T-helper 1 cell (primary cell): ENCODE data around the gene NFKBIE.

Experiments
- DNase-seq, 5 donors: peaks; one replicate each; pipeline ENCODE4 v3.0.0-alpha.2; 2012 to 2020

The NFKBIE gene

GRCh38 chr6:44297063-44298038 lies 32.0 kb upstream of the NFKBIE start:
- peak in 3 of 5 donors; percentile 23 to 37 (median 33) for DNase-seq

GRCh38 chr6:44294832-44295791 lies 29.8 kb upstream of the NFKBIE start:
- no peak for DNase-seq

GRCh38 chr6:44292661-44293365 lies 27.5 kb upstream of the NFKBIE start:
- DNase-seq = no peak

GRCh38 chr6:44291841-44292240 lies 26.5 kb upstream of the NFKBIE start:
- DNase-seq = no peak

GRCh38 chr6:44289726-44290260 lies 24.4 kb upstream of the NFKBIE start:
- no peak for DNase-seq

GRCh38 chr6:44286747-44287146 lies 21.4 kb upstream of the NFKBIE start:
- no peak for DNase-seq

GRCh38 chr6:44286285-44286565 lies 20.9 kb upstream of the NFKBIE start:
- DNase-seq = no peak

GRCh38 chr6:44285552-44286284 lies 20.4 kb upstream of the NFKBIE start:
- DNase-seq = no peak

- DNase-seq = no peak
These were observed 19.5 kb upstream of the NFKBIE start for GRCh38 chr6:44284867-44285266.

GRCh38 chr6:44284121-44284520 lies 18.8 kb upstream of the NFKBIE start:
- DNase-seq = no peak

- DNase-seq = no peak
These were observed 13.7 kb upstream of the NFKBIE start for GRCh38 chr6:44278774-44279697.

GRCh38 chr6:44278315-44278714 lies 13.0 kb upstream of the NFKBIE start:
- DNase-seq = no peak

GRCh38 chr6:44277763-44278162 lies 12.4 kb upstream of the NFKBIE start:
- DNase-seq = no peak

- no peak for DNase-seq
These were observed 11.6 kb upstream of the NFKBIE start for GRCh38 chr6:44276667-44277640.

GRCh38 chr6:44275749-44276648 lies 10.6 kb upstream of the NFKBIE start:
- no peak for DNase-seq

GRCh38 chr6:44275271-44275748 lies 10.0 kb upstream of the NFKBIE start:
- DNase-seq = no peak

- DNase-seq = no peak
These were observed 8.3 kb upstream of the NFKBIE start for GRCh38 chr6:44273617-44274016.

- DNase-seq = no peak
These were observed 7.7 kb upstream of the NFKBIE start for GRCh38 chr6:44272999-44273566.
